GM23338 (cell line): ENCODE results near the gene ZNF619. TPM values are rescaled to one million over a fixed set of nuclear protein-coding genes. Genes with fewer than 3 reads are reported as not detected.
A peak's percentile ranks its signal among the peaks of the same experiment; 100 is the strongest.

ENCODE experiments used
- ATAC-seq: fragments of 200-7000 bp; cut with Tn5 transposase; 3 replicates; pipeline ENCODE4 v1.9.1; 2020
- DNase-seq: peaks from one replicate; pipeline ENCODE4 v3.0.0-alpha.2; 2015; ENCODE audit warnings: low spot score
- H2AFZ ChIP-seq: fragments of 200-600 bp; sonication (generic); 2 replicates; pipeline ENCODE4 v1.8.0; 2016; ENCODE audit warnings: antibody characterized with exemption, mild to moderate bottlenecking, moderate library complexity
- H3F3A ChIP-seq: fragments of 200-600 bp; sonication (generic); replicated peaks from 2 replicates; pipeline ENCODE4 v1.8.0; 2017; ENCODE audit warnings: antibody characterized with exemption, mixed run types, low read depth
- H3K27ac ChIP-seq: fragments of 200-600 bp; sonication (generic); 2 replicates; pipeline ENCODE4 v1.6.1; 2016; ENCODE audit warnings: low read depth
- H3K27me3 ChIP-seq: fragments of 200-600 bp; sonication (generic); 2 replicates; pipeline ENCODE4 v1.8.0; 2016; ENCODE audit warnings: mild to moderate bottlenecking, mixed run types, moderate library complexity; ENCODE audit not compliant: insufficient read depth
- H3K36me3 ChIP-seq: fragments of 200-600 bp; sonication (generic); 2 replicates; pipeline ENCODE4 v1.8.0; 2016; ENCODE audit warnings: mild to moderate bottlenecking; ENCODE audit not compliant: insufficient read depth
- H3K4me1 ChIP-seq: fragments of 200-600 bp; sonication (generic); 2 replicates; pipeline ENCODE4 v1.8.0; 2016; ENCODE audit warnings: mild to moderate bottlenecking, moderate library complexity; ENCODE audit not compliant: insufficient read depth
- H3K4me2 ChIP-seq: fragments of 200-600 bp; sonication (generic); 2 replicates; pipeline ENCODE4 v1.7.1; 2017; ENCODE audit warnings: mixed run types
- H3K4me3 ChIP-seq: fragments of 200-600 bp; sonication (generic); 2 replicates; pipeline ENCODE4 v1.6.1; 2016; ENCODE audit warnings: mixed run types
- H3K79me2 ChIP-seq: fragments of 200-600 bp; sonication (generic); replicated peaks from 2 replicates; pipeline ENCODE4 v1.8.0; 2017; ENCODE audit warnings: mild to moderate bottlenecking; ENCODE audit not compliant: insufficient read depth
- H3K9me2 ChIP-seq: fragments of 200-600 bp; sonication (generic); 2 replicates; pipeline ENCODE4 v1.8.0; 2017; ENCODE audit not compliant: insufficient read depth
- H4K20me1 ChIP-seq: fragments of 200-600 bp; sonication (generic); replicated peaks from 2 replicates; pipeline ENCODE4 v1.8.0; 2017; ENCODE audit warnings: mild to moderate bottlenecking; ENCODE audit not compliant: insufficient read depth
- H3K27ac Mint-ChIP-seq: 2 replicates; pipeline ENCODE4 v1.8.0; 2020; ENCODE audit warnings: inconsistent platforms, mild to moderate bottlenecking, moderate library complexity, mixed read lengths
- H3K27me3 Mint-ChIP-seq: 3 replicates; pipeline ENCODE4 v1.8.0; 2022; ENCODE audit warnings: low read depth, mild to moderate bottlenecking, moderate library complexity, mixed read lengths, inconsistent platforms; ENCODE audit not compliant: insufficient read depth, poor library complexity
- H3K36me3 Mint-ChIP-seq: 3 replicates; pipeline ENCODE4 v1.8.0; 2021; ENCODE audit warnings: low read depth, mild to moderate bottlenecking, inconsistent platforms, moderate library complexity, mixed read lengths
- H3K4me1 Mint-ChIP-seq: 3 replicates; pipeline ENCODE4 v1.8.0; 2020; ENCODE audit warnings: mild to moderate bottlenecking, inconsistent platforms, mixed read lengths
- H3K4me3 Mint-ChIP-seq: 3 replicates; pipeline ENCODE4 v1.8.0; 2021; ENCODE audit warnings: moderate library complexity, mild to moderate bottlenecking, inconsistent platforms, mixed read lengths
- H3K9me3 Mint-ChIP-seq: 3 replicates; pipeline ENCODE4 v1.8.0; 2020; ENCODE audit warnings: moderate library complexity, mild to moderate bottlenecking, inconsistent platforms, mixed read lengths
- CREB1 ChIP-seq: fragments of 250-450 bp; sonication (Bioruptor Pico); IDR thresholded peaks from 2 replicates; pipeline ENCODE4 v1.5.0; 2020; ENCODE audit warnings: low read depth, mild to moderate bottlenecking, moderate library complexity
- ETS1 ChIP-seq: IDR thresholded peaks from 2 replicates; pipeline ENCODE4 v1.6.1; 2016; ENCODE audit warnings: antibody characterized with exemption
- EZH2phosphoT487 ChIP-seq: fragments of 200-600 bp; sonication (generic); IDR thresholded peaks from one replicate; pipeline ENCODE4 v1.8.1; 2018; ENCODE audit warnings: antibody characterized with exemption; ENCODE audit not compliant: unreplicated experiment
- JUNB ChIP-seq: IDR thresholded peaks from one replicate; pipeline ENCODE4 v1.6.1; 2016; ENCODE audit warnings: antibody characterized with exemption; ENCODE audit not compliant: unreplicated experiment
- NANOG ChIP-seq: IDR thresholded peaks from 2 replicates; pipeline ENCODE4 v1.6.1; 2016; ENCODE audit warnings: antibody characterized with exemption, borderline replicate concordance
- POLR2AphosphoS5 ChIP-seq: IDR thresholded peaks from 2 replicates; pipeline ENCODE4 v1.6.1; 2016; ENCODE audit warnings: antibody characterized with exemption, low read depth
- REST ChIP-seq: IDR thresholded peaks from one replicate; pipeline ENCODE4 v1.6.1; 2018; ENCODE audit warnings: antibody characterized with exemption; ENCODE audit not compliant: unreplicated experiment
- STAT1 ChIP-seq: IDR thresholded peaks from one replicate; pipeline ENCODE4 v1.6.1; 2016; ENCODE audit warnings: antibody characterized with exemption; ENCODE audit not compliant: unreplicated experiment
- ZNF114 ChIP-seq: fragments of 250-450 bp; sonication (Bioruptor Pico); IDR thresholded peaks from 2 replicates; pipeline ENCODE4 v1.5.0; 2020; ENCODE audit warnings: mild to moderate bottlenecking, moderate library complexity
- ZNF331 ChIP-seq: fragments of 250-450 bp; sonication (Bioruptor Pico); IDR thresholded peaks from 2 replicates; pipeline ENCODE4 v1.5.0; 2020; ENCODE audit warnings: low read depth, mild to moderate bottlenecking, moderate library complexity
- polyA plus RNA-seq: library from polyadenylated mRNA; unstranded; fragments of >200 nt; fragmentation: Nextera tagmentation; extraction: Ambion mirVana; gene quantifications from 2 replicates; pipeline ENCODE4 v1.2.1, GENCODE V29; 2016
- total RNA-seq: library from RNA; depleted of rRNA; stranded (reverse); fragments of >200 nt; shearing (Covaris generic); gene quantifications from 2 replicates; pipeline ENCODE4 v1.2.3, GENCODE V29; 2014

Gene ZNF619
- total and polyA plus RNA-seq, 2 experiments from 2014 or later: 1.3 to 7.4 TPM

- DNase-seq: no peak
- no peak overlapping the region for H3K4me3 ChIP-seq
- H3K4me2 ChIP-seq: no peak overlapping the region
- no peak overlapping the region for H2AFZ ChIP-seq
- Mint-ChIP-seq H3K27me3 (no peaks in the 10 kb centered on the region), H3K27ac (peak overlapping the region; percentile 30), H3K4me3 (no peak overlapping the region), H3K36me3 (peaks cover 51% of the 10 kb centered on the region), H3K4me1 (peaks cover 12% of the 10 kb centered on the region; the same call in 2 of the 3 replicates), H3K9me3 (no peaks in the 10 kb centered on the region)
- peak; percentile 57; the same call in 2 of the 3 replicates for ATAC-seq
- no peaks in the 10 kb centered on the region for H3K27me3 ChIP-seq
- TF ChIP-seq CREB1 (CRISPR knock-in tag) (0 out of 2 replicates have a peak, but pooled peaks have one; percentile 13), REST (no peak)
- H3K27ac ChIP-seq: peak overlapping the region; percentile 89
- no peaks in the 10 kb centered on the region for H3K9me2 ChIP-seq
- peaks cover 7% of the 10 kb centered on the region for H3K79me2 ChIP-seq
- H3K36me3 ChIP-seq: peaks cover 40% of the 10 kb centered on the region
- H3K4me1 ChIP-seq: no peaks in the 10 kb centered on the region
- peaks cover 35% of the 10 kb centered on the region for H4K20me1 ChIP-seq
- peaks cover 42% of the 10 kb centered on the region for H3F3A ChIP-seq
These were observed 11.9 kb upstream of the ZNF619 start for GRCh38 chr3:40465111-40465407.

- Histone ChIP-seq H3K4me2 (no peak overlapping the region), H3K4me1 (no peaks in the 10 kb centered on the region), H3K4me3 (no peak overlapping the region), H3K9me2 (no peaks in the 10 kb centered on the region), H3F3A (peaks cover 38% of the 10 kb centered on the region), H3K27me3 (no peaks in the 10 kb centered on the region), H3K27ac (peak overlapping the region; percentile 89), H3K36me3 (peaks cover 36% of the 10 kb centered on the region), H3K79me2 (peaks cover 3% of the 10 kb centered on the region), H2AFZ (no peak overlapping the region), H4K20me1 (peaks cover 31% of the 10 kb centered on the region)
- peaks cover 12% of the 10 kb centered on the region; the same call in 2 of the 3 replicates for H3K4me1 Mint-ChIP-seq
- H3K36me3 Mint-ChIP-seq: peaks cover 47% of the 10 kb centered on the region
- H3K9me3 Mint-ChIP-seq: no peaks in the 10 kb centered on the region
- DNase-seq (no peak), ATAC-seq (peak; percentile 16)
- TF ChIP-seq NANOG: no peak
- no peak for TF ChIP-seq EZH2phosphoT487
- H3K4me3 Mint-ChIP-seq: no peak overlapping the region
- no peaks in the 10 kb centered on the region for H3K27me3 Mint-ChIP-seq
- H3K27ac Mint-ChIP-seq: peak overlapping the region; percentile 68
These were observed 11.5 kb upstream of the ZNF619 start for GRCh38 chr3:40465456-40465855.

- ATAC-seq: no peak
- TF ChIP-seq REST (no peak), ZNF114 (CRISPR knock-in tag) (no peak), ETS1 (no peak), CREB1 (CRISPR knock-in tag) (no peak), STAT1 (no peak), NANOG (no peak), POLR2AphosphoS5 (no peak), JUNB (no peak), ZNF331 (no peak)
These were observed 8.9 kb upstream of the ZNF619 start for GRCh38 chr3:40468018-40468417.

More at GRCh38 chr3:40468018-40468417, 8.9 kb upstream of the ZNF619 start:
- Histone ChIP-seq H3K4me3 (no peak overlapping the region), H2AFZ (no peak overlapping the region), H3F3A (peaks cover 22% of the 10 kb centered on the region), H3K4me2 (no peak overlapping the region), H4K20me1 (peaks cover 14% of the 10 kb centered on the region; the same call in 1 of the 2 replicates), H3K36me3 (peaks cover 12% of the 10 kb centered on the region; the same call in 1 of the 2 replicates), H3K27me3 (no peaks in the 10 kb centered on the region), H3K79me2 (no peaks in the 10 kb centered on the region), H3K4me1 (no peaks in the 10 kb centered on the region), H3K9me2 (no peaks in the 10 kb centered on the region), H3K27ac (no peak overlapping the region)
- Mint-ChIP-seq H3K4me3 (no peak overlapping the region), H3K27me3 (no peaks in the 10 kb centered on the region), H3K9me3 (no peaks in the 10 kb centered on the region), H3K36me3 (peaks cover 23% of the 10 kb centered on the region), H3K4me1 (peaks cover 12% of the 10 kb centered on the region; the same call in 2 of the 3 replicates), H3K27ac (no peak overlapping the region)
- DNase-seq: no peak
